Endodermal cell (in vitro differentiated cells): ENCODE measurements around the gene NR2F6. TPM values are rescaled to one million over a fixed set of nuclear protein-coding genes. Genes with fewer than 3 reads are reported as not detected.
A peak's percentile ranks its signal among the peaks of the same experiment; 100 is the strongest.

Source experiments
- DNase-seq: peaks from one replicate; pipeline ENCODE4 v3.0.0-alpha.2; 2017
- H3K27ac ChIP-seq: 2 replicates; pipeline ENCODE4 v1.5.1; 2013; ENCODE audit warnings: mild to moderate bottlenecking, low read depth, low read length, moderate library complexity
- H3K27me3 ChIP-seq: 2 replicates; pipeline ENCODE4 v1.6.1; 2013; ENCODE audit warnings: mild to moderate bottlenecking, low read length, moderate library complexity; ENCODE audit not compliant: insufficient read depth, control insufficient read depth, poor library complexity, severe bottlenecking
- H3K36me3 ChIP-seq: 2 replicates; pipeline ENCODE4 v1.7.0; 2013; ENCODE audit warnings: mild to moderate bottlenecking, low read length, moderate library complexity; ENCODE audit not compliant: control insufficient read depth, insufficient read depth
- H3K4me1 ChIP-seq: one replicate; pipeline ENCODE4 v1.7.0; 2013; ENCODE audit warnings: low read length; ENCODE audit not compliant: control insufficient read depth, insufficient read depth
- H3K4me3 ChIP-seq: 2 replicates; pipeline ENCODE4 v1.5.1; 2013; ENCODE audit warnings: mild to moderate bottlenecking, low read length, moderate library complexity
- H3K9ac ChIP-seq: 2 replicates; pipeline ENCODE4 v1.6.1; 2013; ENCODE audit warnings: mild to moderate bottlenecking, low read length, moderate library complexity; ENCODE audit not compliant: poor library complexity, severe bottlenecking; ENCODE audit errors: extremely low read depth
- H3K9me3 ChIP-seq: 2 replicates; pipeline ENCODE4 v1.6.1; 2013; ENCODE audit warnings: mild to moderate bottlenecking, low read length, moderate library complexity; ENCODE audit not compliant: control insufficient read depth
- H3K27ac Mint-ChIP-seq: 2 replicates; pipeline ENCODE4 v1.8.0; 2020; ENCODE audit warnings: mixed read lengths
- H3K27me3 Mint-ChIP-seq: 2 replicates; pipeline ENCODE4 v1.8.0; 2021; ENCODE audit warnings: mild to moderate bottlenecking, mixed read lengths; ENCODE audit not compliant: insufficient read depth
- H3K36me3 Mint-ChIP-seq: 2 replicates; pipeline ENCODE4 v1.8.0; 2020; ENCODE audit warnings: low read depth, mixed read lengths
- H3K4me1 Mint-ChIP-seq: 2 replicates; pipeline ENCODE4 v1.8.0; 2020; ENCODE audit warnings: mixed read lengths
- H3K4me3 Mint-ChIP-seq: 2 replicates; pipeline ENCODE4 v1.8.0; 2020; ENCODE audit warnings: mild to moderate bottlenecking, moderate library complexity, mixed read lengths
- H3K9me3 Mint-ChIP-seq: 2 replicates; pipeline ENCODE4 v1.8.0; 2020; ENCODE audit warnings: mild to moderate bottlenecking, mixed read lengths
- CTCF ChIP-seq: fragments of 200-600 bp; sonication (generic); conservative IDR thresholded peaks from 2 replicates; pipeline ENCODE4 v1.5.0; 2021; ENCODE audit warnings: antibody characterized with exemption, mild to moderate bottlenecking
- WGBS, 2 experiments: methylation state at CpG; one replicate each; pipeline versions ENCODE4 v1.1.5 to v1.1.7; 2013; ENCODE audit warnings: missing lambda C conversion rate in 2 of 2, mixed read lengths in 1 of 2; ENCODE audit not compliant: insufficient coverage in 1 of 2, insufficient read length in 1 of 2; 5-methylcytosine and 5-hydroxymethylcytosine counted together
- total RNA-seq, 2 donors: library from RNA; stranded (reverse); fragmentation: NEBNext Ultra II Directional in 1 of 2; extraction: Animal tissue kit (Norgen Biotek cat#: 25700) in 1 of 2; gene quantifications; 2 replicates in 1 of 2; 3 replicates in 1 of 2; pipeline ENCODE4 v1.2.1, GENCODE V29; 2021

The NR2F6 gene
- total RNA-seq, 2 donors from 2014 or later: 103 to 107 TPM

GRCh38 chr19:17282488-17283125 is 36.9 kb upstream of the NR2F6 start:
- H3K4me1 Mint-ChIP-seq: peaks cover 2% of the 10 kb centered on the region
- Histone ChIP-seq H3K4me3 (peak overlapping the region; percentile 45), H3K9ac (no peak overlapping the region), H3K4me1 (no peaks in the 10 kb centered on the region), H3K36me3 (peaks cover 9% of the 10 kb centered on the region), H3K27me3 (peaks cover 5% of the 10 kb centered on the region), H3K9me3 (no peaks in the 10 kb centered on the region), H3K27ac (no peak overlapping the region)
- peaks cover 9% of the 10 kb centered on the region for H3K27me3 Mint-ChIP-seq
- peak; percentile 96 for DNase-seq
- 18 to 19% methylated on average over 12 to 45 of the region's 45 CpGs for WGBS, 2 experiments
- peaks cover 6% of the 10 kb centered on the region for H3K9me3 Mint-ChIP-seq
- no peak overlapping the region for H3K27ac Mint-ChIP-seq
- TF ChIP-seq CTCF: peak; percentile 97
- H3K4me3 Mint-ChIP-seq: peak overlapping the region; percentile 57
- H3K36me3 Mint-ChIP-seq: peaks cover 32% of the 10 kb centered on the region

GRCh38 chr19:17281391-17282304 is 35.9 kb upstream of the NR2F6 start, which contains the start of gene ANKLE1:
Gene ANKLE1, plus strand, starts transcription at chr19:17281901. Its CDS starts 20 bp downstream, at chr19:17281921.
- Histone ChIP-seq H3K9me3 (no peaks in the 10 kb centered on the region), H3K4me3 (peak within 1 kb of the TSS; percentile 45), H3K9ac (no peak within 1 kb of the TSS), H3K27me3 (peaks cover 5% of the 10 kb centered on the region), H3K36me3 (peaks cover 17% of the 10 kb centered on the region), H3K4me1 (no peaks in the 10 kb centered on the region), H3K27ac (no peak within 1 kb of the TSS)
- Mint-ChIP-seq H3K27me3 (peaks cover 9% of the 10 kb centered on the region), H3K36me3 (peaks cover 41% of the 10 kb centered on the region), H3K4me3 (peak within 1 kb of the TSS; percentile 57), H3K9me3 (peaks cover 6% of the 10 kb centered on the region), H3K4me1 (peaks cover 2% of the 10 kb centered on the region), H3K27ac (no peak within 1 kb of the TSS)
- TF ChIP-seq CTCF: no peak
- 38 to 51% methylated on average over 40 to 75 of the region's 75 CpGs for WGBS, 2 experiments
- peak; percentile 86 for DNase-seq

GRCh38 chr19:17279436-17279835 is 33.7 kb upstream of the NR2F6 start:
- Mint-ChIP-seq H3K27me3 (peaks cover 9% of the 10 kb centered on the region), H3K9me3 (no peaks in the 10 kb centered on the region), H3K27ac (no peak overlapping the region), H3K36me3 (peaks cover 52% of the 10 kb centered on the region), H3K4me3 (no peak overlapping the region), H3K4me1 (peaks cover 2% of the 10 kb centered on the region)
- H3K9ac ChIP-seq: no peak overlapping the region
- peaks cover 5% of the 10 kb centered on the region for H3K27me3 ChIP-seq
- H3K4me1 ChIP-seq: no peaks in the 10 kb centered on the region
- WGBS, 2 experiments: 81% methylated on average over 3 of the region's 3 CpGs; no CpG with 5 or more reads in 1 of the 2 experiments
- TF ChIP-seq CTCF: no peak
- H3K27ac ChIP-seq: no peak overlapping the region
- no peak overlapping the region for H3K4me3 ChIP-seq
- no peak for DNase-seq
- H3K36me3 ChIP-seq: peaks cover 35% of the 10 kb centered on the region
- H3K9me3 ChIP-seq: no peaks in the 10 kb centered on the region
